Measurements from ENCODE around the gene LINC00305.

Gene LINC00305

GRCh38 chr18:64073971-64074370, 74.9 kb downstream of the LINC00305 start:
- Histone ChIP-seq H3K4me2 (ENCODE audit: low read depth, low read length, poor library complexity, severe bottlenecking) (no peak overlapping the region), H3K4me3 (ENCODE audit: insufficient read depth, low read length, poor library complexity, severe bottlenecking) (no peak overlapping the region), H3K36me3 (ENCODE audit: low read length) (no peaks in the 10 kb centered on the region), H3K9me2 (replicated peaks; ENCODE audit: insufficient read depth, low read length) (no peaks in the 10 kb centered on the region), H3K9ac (ENCODE audit: low read length) (no peak overlapping the region), H2AFZ (ENCODE audit: low read depth, low read length, severe bottlenecking) (no peak overlapping the region), H3K27me3 (ENCODE audit: low read length) (no peaks in the 10 kb centered on the region), H3F3A (ENCODE audit: insufficient read depth) (no peaks in the 10 kb centered on the region), H3K9me3 (ENCODE audit: insufficient read depth, low read length) (no peaks in the 10 kb centered on the region), H3K27ac (ENCODE audit: low read depth, low read length) (no peak overlapping the region), H3K79me2 (ENCODE audit: insufficient read depth, low read length) (no peaks in the 10 kb centered on the region), H4K20me1 (ENCODE audit: low read depth, low read length) (no peaks in the 10 kb centered on the region)
- TF ChIP-seq CTCF (IDR thresholded peaks at IDR 0.05; ENCODE audit: insufficient read depth, low read length, poor library complexity, severe bottlenecking), result no peak
- no peak for TF ChIP-seq EZH2phosphoT487 (conservative IDR thresholded peaks at IDR 0.05; ENCODE audit: low read length)

GRCh38 chr18:64055019-64055418, 93.9 kb downstream of the LINC00305 start:
- Histone ChIP-seq H3K27ac (ENCODE audit: low read depth, low read length) (no peak overlapping the region), H3K79me2 (ENCODE audit: insufficient read depth, low read length) (no peaks in the 10 kb centered on the region), H3K9me2 (replicated peaks; ENCODE audit: insufficient read depth, low read length) (no peaks in the 10 kb centered on the region), H3K9ac (ENCODE audit: low read length) (no peak overlapping the region), H3F3A (ENCODE audit: insufficient read depth) (no peaks in the 10 kb centered on the region), H3K9me3 (ENCODE audit: insufficient read depth, low read length) (no peaks in the 10 kb centered on the region), H3K4me2 (ENCODE audit: low read depth, low read length, poor library complexity, severe bottlenecking) (no peak overlapping the region), H2AFZ (ENCODE audit: low read depth, low read length, severe bottlenecking) (no peak overlapping the region), H3K27me3 (ENCODE audit: low read length) (no peaks in the 10 kb centered on the region), H4K20me1 (ENCODE audit: low read depth, low read length) (no peaks in the 10 kb centered on the region), H3K4me3 (ENCODE audit: insufficient read depth, low read length, poor library complexity, severe bottlenecking) (no peak overlapping the region), H3K36me3 (ENCODE audit: low read length) (no peaks in the 10 kb centered on the region)
- TF ChIP-seq EZH2phosphoT487 (conservative IDR thresholded peaks at IDR 0.05; ENCODE audit: low read length) (no peak), CTCF (IDR thresholded peaks at IDR 0.05; ENCODE audit: insufficient read depth, low read length, poor library complexity, severe bottlenecking) (no peak)

- Histone ChIP-seq H3K9ac (ENCODE audit: low read length) (no peak overlapping the region), H3K27me3 (ENCODE audit: low read length) (no peaks in the 10 kb centered on the region), H3K4me3 (ENCODE audit: insufficient read depth, low read length, poor library complexity, severe bottlenecking) (no peak overlapping the region), H3F3A (ENCODE audit: insufficient read depth) (no peaks in the 10 kb centered on the region), H3K36me3 (ENCODE audit: low read length) (no peaks in the 10 kb centered on the region), H3K9me2 (replicated peaks; ENCODE audit: insufficient read depth, low read length) (no peaks in the 10 kb centered on the region), H2AFZ (ENCODE audit: low read depth, low read length, severe bottlenecking) (no peak overlapping the region), H3K4me2 (ENCODE audit: low read depth, low read length, poor library complexity, severe bottlenecking) (no peak overlapping the region), H3K9me3 (ENCODE audit: insufficient read depth, low read length) (no peaks in the 10 kb centered on the region), H3K27ac (ENCODE audit: low read depth, low read length) (no peak overlapping the region), H3K79me2 (ENCODE audit: insufficient read depth, low read length) (no peaks in the 10 kb centered on the region), H4K20me1 (ENCODE audit: low read depth, low read length) (no peaks in the 10 kb centered on the region)
- TF ChIP-seq CTCF (IDR thresholded peaks at IDR 0.05; ENCODE audit: insufficient read depth, low read length, poor library complexity, severe bottlenecking) (no peak), EZH2phosphoT487 (conservative IDR thresholded peaks at IDR 0.05; ENCODE audit: low read length) (no peak)
Measured at GRCh38 chr18:64053246-64053645, 95.6 kb downstream of the LINC00305 start.

All from SU-DHL-6 (cell line).